GM13976 (cell line): ENCODE data around the gene PTGES2.

Experiments used
- DNase-seq: peaks from one replicate; pipeline ENCODE4 v3.0.0; 2012; ENCODE audit warnings: low spot score
- CTCF ChIP-seq: IDR thresholded peaks from 2 replicates; pipeline ENCODE4 v1.5.1; 2012; ENCODE audit warnings: borderline replicate concordance, mild to moderate bottlenecking; ENCODE audit not compliant: insufficient read depth; ENCODE audit errors: extremely low read depth, missing control alignments, control extremely low read depth
- in situ Hi-C: fragments of 300-500 bp; cut with MboI; formaldehyde crosslinking; loops from one replicate; pipeline ENCODE4 v1.12.0; 2022; ENCODE audit warnings: low sequenced_read_pairs, mixed read lengths, inconsistent platforms; ENCODE audit not compliant: unreplicated experiment

The PTGES2 gene

DNA sequence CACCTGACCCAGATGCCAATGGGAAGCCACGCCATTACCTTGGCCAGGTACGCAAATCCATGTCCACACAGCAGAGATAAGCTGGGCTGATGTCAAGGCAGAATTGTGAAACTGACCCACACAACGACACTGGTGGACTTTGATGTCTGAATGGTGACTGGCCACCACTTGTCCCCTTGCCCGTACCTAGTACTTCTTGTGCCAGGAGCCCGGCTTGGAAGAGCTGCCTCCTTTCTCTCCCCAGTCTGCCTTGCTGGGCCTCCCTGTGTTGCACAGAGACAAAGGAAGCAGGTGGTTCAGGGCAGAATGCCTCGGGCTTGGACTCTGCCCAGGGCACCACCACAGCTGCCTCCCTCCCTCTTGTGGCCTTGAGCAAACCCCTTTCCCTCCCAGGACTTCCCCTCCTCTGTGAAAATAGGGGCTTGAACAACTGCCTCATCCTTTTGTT, 23.3 kb downstream of the PTGES2 start:
- no peak for DNase-seq
- no peak for TF ChIP-seq CTCF
- in situ Hi-C loops, result no loop called here

DNA sequence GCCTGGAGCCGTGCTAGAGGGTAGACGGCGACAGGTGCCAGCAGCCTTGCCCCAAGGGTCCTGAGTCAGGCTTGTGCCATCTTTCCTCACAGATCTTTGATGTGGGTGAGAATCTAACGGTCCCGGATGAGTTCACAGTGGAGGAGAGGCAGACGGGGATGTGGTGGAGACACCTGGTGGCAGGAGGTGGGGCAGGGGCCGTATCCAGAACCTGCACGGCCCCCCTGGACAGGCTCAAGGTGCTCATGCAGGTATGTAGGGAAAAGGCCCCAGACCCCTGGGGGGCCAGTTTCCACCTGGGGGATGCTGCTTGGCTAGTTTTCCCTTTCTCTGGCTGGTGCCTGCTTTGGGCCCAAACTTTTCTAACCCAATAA, 24.0 kb downstream of the PTGES2 start:
- no peak for TF ChIP-seq CTCF
- DNase-seq, result no peak
- in situ Hi-C loops, result no loop called here

- TF ChIP-seq CTCF, result no peak
- no peak for DNase-seq
- in situ Hi-C loops, result no loop called here
Measured at GRCh38 chr9:128102861-128103588, 24.5 kb downstream of the PTGES2 start.

GRCh38 chr9:128102196-128102595, 25.3 kb downstream of the PTGES2 start:
- no peak for DNase-seq
- no peak for TF ChIP-seq CTCF
- in situ Hi-C loops, result no loop called here

DNA sequence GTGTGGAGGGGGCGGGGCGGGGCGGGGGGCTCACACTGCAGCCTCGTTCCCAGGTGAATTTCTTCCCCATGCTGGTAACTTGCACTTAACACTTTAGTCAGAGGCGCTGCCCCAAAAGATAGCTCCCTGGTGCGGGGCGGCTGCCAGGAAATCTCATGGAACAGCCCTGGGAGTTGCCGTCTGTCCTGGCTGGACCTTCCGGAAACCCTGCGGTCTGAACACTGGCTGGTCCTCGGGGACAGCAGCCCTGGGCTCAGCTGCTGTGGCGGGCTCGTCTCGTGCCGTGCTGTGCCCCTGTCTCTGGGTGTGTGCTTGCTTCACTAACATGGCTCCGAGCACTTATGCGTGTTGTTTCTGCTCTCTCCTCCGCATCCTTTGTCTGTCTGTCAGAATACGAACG, 25.8 kb downstream of the PTGES2 start:
- no peak for DNase-seq
- TF ChIP-seq CTCF, result no peak
- in situ Hi-C loops, result no loop called here

GRCh38 chr9:128101231-128101661, 26.3 kb downstream of the PTGES2 start:
- in situ Hi-C loops, result no loop called here
- TF ChIP-seq CTCF, result no peak
- no peak for DNase-seq
